ENCODE results near the gene CD44. TPM values are rescaled to one million over a fixed set of nuclear protein-coding genes. Genes with fewer than 3 reads are reported as not detected.

The CD44 gene
- total and polyA plus RNA-seq, 10 of the 15 experiments (the other 5 are each of a cell fraction or from before 2014, with no cell fraction given), result 57.1 to 293 (median 120) TPM

GRCh38 chr11:35218956-35219355, 80.0 kb downstream of the CD44 start:
- Histone ChIP-seq H3K4me2 (ENCODE audit: control insufficient read depth, insufficient read depth) (no peak overlapping the region), H3K27ac (ENCODE audit: control insufficient read depth, insufficient read depth) (no peak overlapping the region), H3K4me3 (no peak overlapping the region), H2AFZ (ENCODE audit: control insufficient read depth, low read depth, low read length) (no peak overlapping the region), H3K9ac (ENCODE audit: control insufficient read depth, insufficient read depth, low read length) (no peak overlapping the region), H3K27me3 (replicated peaks in 1 of 2; ENCODE audit: control insufficient read depth in 2 of 2, insufficient read depth in 2 of 2, low read length in 1 of 2) (no peaks in the 10 kb centered on the region), H3K79me2 (ENCODE audit: control insufficient read depth, insufficient read depth, low read length) (no peaks in the 10 kb centered on the region), H3K36me3 (ENCODE audit: control insufficient read depth in 2 of 2, insufficient read depth in 2 of 2, low read length in 1 of 2) (peaks cover 7% of the 10 kb centered on the region in 2 experiments), H3K4me1 (ENCODE audit: control insufficient read depth, insufficient read depth, low read length) (no peaks in the 10 kb centered on the region), H3K9me3 (replicated peaks; ENCODE audit: control insufficient read depth, insufficient read depth, low read length) (no peaks in the 10 kb centered on the region), H4K20me1 (ENCODE audit: control insufficient read depth, insufficient read depth) (no peaks in the 10 kb centered on the region)
- in situ Hi-C loops (cut with MboI), result no loop called here
- ChIA-PET RAD21 (ENCODE audit: unreplicated experiment) (interaction anchor here (1.0 to 1.3 kb wide), 2 partner anchors 56 to 85 kb away, joined by 4 to 5 read pairs; no protein-coding TSS in a partner anchor), CTCF (interaction anchor here (0.7 to 1.1 kb wide), 2 partner anchors 15 to 17 kb away, joined by 3 read pairs; no protein-coding TSS in a partner anchor), SMC1A (ENCODE audit: uncharacterized antibody, unreplicated experiment) (interaction anchor here (0.8 to 2.1 kb wide), 6 partner anchors 13 to 292 kb away, joined by 3 to 5 read pairs (median 4); no protein-coding TSS in a partner anchor), POLR2A (interaction anchor here (0.6 kb wide), 1 partner anchor 1277 kb away, joined by 3 read pairs; no protein-coding TSS in a partner anchor)
- intact Hi-C loops (cut with micrococcal nuclease; ENCODE audit: unreplicated experiment), result no loop called here
- DNase-seq (ENCODE audit: low read depth, low spot score) (no peak), FAIRE-seq (no peak), ATAC-seq (no peak)
- no TSS peak for BruUV-seq (replicated peaks)
- WGBS (ENCODE audit: insufficient coverage, insufficient replicate concordance, low lambda C conversion rate, missing lambda C conversion rate), result 93% methylated on average over 1 of the region's 1 CpG
- no peak for TF ChIP-seq SMAD5 (IDR thresholded peaks at IDR 0.05; ENCODE audit: low read depth)

- H3K4me3 ChIP-seq, result no peak overlapping the region
- RAD21 ChIA-PET (ENCODE audit: unreplicated experiment), result no interaction called here
- no peak overlapping the region for H3K27ac ChIP-seq (ENCODE audit: control insufficient read depth, insufficient read depth)
- no peak overlapping the region for H2AFZ ChIP-seq (ENCODE audit: control insufficient read depth, low read depth, low read length)
- in situ Hi-C loops (cut with MboI), result no loop called here
- ATAC-seq (no peak), FAIRE-seq (no peak), DNase-seq (ENCODE audit: low read depth, low spot score) (no peak)
- H3K9ac ChIP-seq (ENCODE audit: control insufficient read depth, insufficient read depth, low read length), result no peak overlapping the region
- no peaks in the 10 kb centered on the region for H3K27me3 ChIP-seq (replicated peaks in 1 of 2; ENCODE audit: control insufficient read depth in 2 of 2, insufficient read depth in 2 of 2, low read length in 1 of 2)
- SMC1A ChIA-PET (ENCODE audit: uncharacterized antibody, unreplicated experiment), result interaction anchor here (0.7 to 1.5 kb wide), 4 partner anchors 8 to 60 kb away, joined by 3 to 4 read pairs (median 3); no protein-coding TSS in a partner anchor
- no peak for TF ChIP-seq HCFC1 (IDR thresholded peaks at IDR 0.05; ENCODE audit: low read length)
- TF ChIP-seq POLR2A (IDR thresholded peaks at IDR 0.05; ENCODE audit: low read depth, low read length), result 0 out of 2 replicates have a peak, but pooled peaks have one; percentile 22
- no peaks in the 10 kb centered on the region for H4K20me1 ChIP-seq (ENCODE audit: control insufficient read depth, insufficient read depth)
- H3K36me3 ChIP-seq (ENCODE audit: control insufficient read depth in 2 of 2, insufficient read depth in 2 of 2, low read length in 1 of 2), result peaks cover 4 to 7% of the 10 kb centered on the region in 2 experiments
- no peaks in the 10 kb centered on the region for H3K79me2 ChIP-seq (ENCODE audit: control insufficient read depth, insufficient read depth, low read length)
- CTCF ChIA-PET, result no interaction called here
- H3K9me3 ChIP-seq (replicated peaks; ENCODE audit: control insufficient read depth, insufficient read depth, low read length), result no peaks in the 10 kb centered on the region
- BruUV-seq (replicated peaks), result no TSS peak
- POLR2A ChIA-PET, result no interaction called here
- H3K4me2 ChIP-seq (ENCODE audit: control insufficient read depth, insufficient read depth), result no peak overlapping the region
- intact Hi-C loops (cut with micrococcal nuclease; ENCODE audit: unreplicated experiment), result no loop called here
- H3K4me1 ChIP-seq (ENCODE audit: control insufficient read depth, insufficient read depth, low read length), result no peaks in the 10 kb centered on the region
- WGBS (ENCODE audit: insufficient coverage, insufficient replicate concordance, low lambda C conversion rate, missing lambda C conversion rate), result 100% methylated on average over 9 of the region's 9 CpGs
These were observed 84.4 kb downstream of the CD44 start for GRCh38 chr11:35223371-35223796.

All from GM12878 (cell line).